Mammary epithelial cell (primary cell): ENCODE measurements around the gene MTHFD2L.

Experiments used
- CTCF ChIP-seq, 2 donors: IDR thresholded peaks in 1 of 2; conservative IDR thresholded peaks in 1 of 2; 2 replicates each; pipeline ENCODE4 v1.5.1; 2011 to 2012; ENCODE audit warnings: inconsistent platforms in 2 of 2, low read length in 2 of 2, mild to moderate bottlenecking in 2 of 2, control low read depth in 1 of 2, low read depth in 1 of 2; ENCODE audit not compliant: insufficient read depth in 1 of 2; ENCODE audit errors: extremely low read depth in 1 of 2
- EZH2 ChIP-seq: IDR thresholded peaks from 2 replicates; pipeline ENCODE4 v1.6.1; 2012; ENCODE audit warnings: low read length, inconsistent platforms, borderline replicate concordance

DNA sequence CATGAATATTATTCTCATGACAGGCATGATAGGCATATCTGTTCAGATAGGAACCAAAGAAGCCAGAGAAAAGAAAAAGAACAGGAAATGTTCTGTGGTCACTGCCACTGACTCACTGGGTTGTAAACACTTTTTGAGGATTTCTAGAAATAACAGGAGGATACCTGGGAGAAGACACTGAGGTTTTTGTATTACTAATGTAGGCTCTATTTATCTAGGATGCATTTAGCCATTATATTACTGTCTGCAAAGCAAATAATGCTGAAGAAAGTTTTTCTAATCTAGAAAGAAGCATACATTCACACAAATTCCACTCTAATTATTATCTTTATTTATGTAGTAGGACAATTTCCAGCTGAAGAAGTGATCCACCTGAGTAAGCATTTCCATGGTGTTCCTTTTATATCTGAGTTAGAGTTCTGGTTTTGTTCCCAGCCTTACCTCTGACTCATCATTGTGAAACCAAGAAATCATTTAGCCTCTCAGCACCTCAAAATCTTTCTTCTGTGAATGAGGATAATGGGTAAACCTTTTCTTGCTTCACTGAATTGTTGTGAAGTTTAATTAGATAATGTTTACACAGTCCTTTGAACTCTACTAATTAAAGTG, 110.2 kb downstream of the MTHFD2L start:
- TF ChIP-seq CTCF (conservative IDR thresholded peaks at IDR 0.05 in 1 of 2, IDR thresholded peaks at IDR 0.05 in 1 of 2; ENCODE audit: extremely low read depth in 1 of 2, insufficient read depth in 1 of 2, low read depth in 1 of 2, low read length in 2 of 2), result no peak
- no peak for TF ChIP-seq EZH2
